Gastroesophageal sphincter (tissue), 3 donors: ENCODE measurements around the gene ACTR3.

Experiments
- CTCF ChIP-seq, 4 experiments: fragments of 200-600 bp in 2 of 4; fragments of 450-650 bp in 2 of 4; sonication (generic) in 1 of 4; IDR thresholded peaks; one replicate each; pipeline ENCODE4 v1.5.1; 2017 to 2019; ENCODE audit warnings: antibody characterized with exemption in 4 of 4, mild to moderate bottlenecking in 2 of 4, moderate library complexity in 2 of 4
- EP300 ChIP-seq: sonication (generic); formaldehyde crosslinking; IDR thresholded peaks from one replicate; pipeline ENCODE4 v1.6.1; 2017; ENCODE audit warnings: antibody characterized with exemption, mild to moderate bottlenecking
- POLR2A ChIP-seq, 2 donors: fragments of 450-650 bp; IDR thresholded peaks; one replicate each; pipeline ENCODE4 v1.6.1; 2017; ENCODE audit warnings: antibody characterized with exemption in 2 of 2, mild to moderate bottlenecking in 2 of 2, moderate library complexity in 1 of 2
- POLR2AphosphoS5 ChIP-seq: sonication (generic); formaldehyde crosslinking; IDR thresholded peaks from one replicate; pipeline ENCODE4 v1.6.1; 2017; ENCODE audit warnings: antibody characterized with exemption

GRCh38 chr2:113892004-113892710 lies 2.3 kb downstream of the ACTR3 start:
- no peak for TF ChIP-seq CTCF (IDR thresholded peaks at IDR 0.05)
- TF ChIP-seq POLR2A (IDR thresholded peaks at IDR 0.05): no peak
- no peak for TF ChIP-seq EP300
- no peak for TF ChIP-seq POLR2AphosphoS5
